H9 (cell line): ENCODE data around the gene THSD4. TPM values are rescaled to one million over a fixed set of nuclear protein-coding genes. Genes with fewer than 3 reads are reported as not detected.

Experiments used
- DNase-seq: peaks from one replicate; pipeline ENCODE4 v3.0.0-alpha.2; 2017
- H2AFZ ChIP-seq: one replicate; pipeline ENCODE4 v1.6.1; 2013; ENCODE audit warnings: mild to moderate bottlenecking, low read length, control low read depth, moderate library complexity
- H2AK5ac ChIP-seq: 2 replicates; pipeline ENCODE4 v1.6.1; 2013; ENCODE audit warnings: low read length, control low read depth, mixed read lengths; ENCODE audit not compliant: insufficient read length
- H2BK120ac ChIP-seq: one replicate; pipeline ENCODE4 v1.6.1; 2013; ENCODE audit warnings: low read depth, mild to moderate bottlenecking, low read length, control low read depth, inconsistent platforms; ENCODE audit not compliant: poor library complexity, severe bottlenecking
- H2BK12ac ChIP-seq: 2 replicates; pipeline ENCODE4 v1.6.1; 2013; ENCODE audit warnings: low read length, control low read depth, mixed read lengths, low read depth; ENCODE audit not compliant: insufficient read length
- H2BK15ac ChIP-seq: 2 replicates; pipeline ENCODE4 v1.6.1; 2013; ENCODE audit warnings: low read depth, low read length, control low read depth
- H2BK20ac ChIP-seq: one replicate; pipeline ENCODE4 v1.6.1; 2013; ENCODE audit warnings: low read depth, mild to moderate bottlenecking, low read length, control low read depth, inconsistent platforms; ENCODE audit not compliant: poor library complexity, severe bottlenecking
- H2BK5ac ChIP-seq: 2 replicates; pipeline ENCODE4 v1.6.1; 2013; ENCODE audit warnings: low read length, control low read depth, mixed read lengths; ENCODE audit not compliant: insufficient read length
- H3K14ac ChIP-seq: 2 replicates; pipeline ENCODE4 v1.6.1; 2013; ENCODE audit warnings: low read length, control low read depth; ENCODE audit not compliant: insufficient read depth
- H3K18ac ChIP-seq: 2 replicates; pipeline ENCODE4 v1.6.1; 2013; ENCODE audit warnings: low read depth, mild to moderate bottlenecking, mixed read lengths, low read length, control low read depth; ENCODE audit not compliant: insufficient read length
- H3K23ac ChIP-seq: 2 replicates; pipeline ENCODE4 v1.6.1; 2013; ENCODE audit warnings: low read length, control low read depth, mixed read lengths, low read depth; ENCODE audit not compliant: insufficient read length
- H3K23me2 ChIP-seq: 2 replicates; pipeline ENCODE4 v1.6.1; 2013; ENCODE audit warnings: low read depth, mild to moderate bottlenecking, mixed read lengths, low read length, control low read depth; ENCODE audit not compliant: insufficient read length, poor library complexity, severe bottlenecking
- H3K27ac ChIP-seq: 2 replicates; pipeline ENCODE4 v1.5.1; 2013; ENCODE audit warnings: low read length, control low read depth, mixed read lengths, low read depth; ENCODE audit not compliant: insufficient read length
- H3K27me3 ChIP-seq: 2 replicates; pipeline ENCODE4 v1.6.1; 2013; ENCODE audit warnings: low read length, control low read depth, inconsistent platforms; ENCODE audit not compliant: insufficient read depth
- H3K4ac ChIP-seq: 2 replicates; pipeline ENCODE4 v1.6.1; 2013; ENCODE audit warnings: low read depth, mild to moderate bottlenecking, control low read depth, inconsistent platforms, low read length, moderate library complexity
- H3K4me1 ChIP-seq: 2 replicates; pipeline ENCODE4 v1.6.1; 2013; ENCODE audit warnings: low read length, control low read depth, inconsistent platforms; ENCODE audit not compliant: insufficient read depth
- H3K4me2 ChIP-seq: 2 replicates; pipeline ENCODE4 v1.6.1; 2013; ENCODE audit warnings: low read length, control low read depth, mixed read lengths; ENCODE audit not compliant: insufficient read length, insufficient read depth
- H3K56ac ChIP-seq: 2 replicates; pipeline ENCODE4 v1.6.1; 2013; ENCODE audit warnings: low read depth, mild to moderate bottlenecking, mixed read lengths, low read length, control low read depth; ENCODE audit not compliant: insufficient read length
- H3K79me1 ChIP-seq: 2 replicates; pipeline ENCODE4 v1.6.1; 2013; ENCODE audit warnings: low read depth, mild to moderate bottlenecking, moderate library complexity, low read length, control low read depth, inconsistent platforms; ENCODE audit not compliant: insufficient read depth, poor library complexity, severe bottlenecking
- H3K79me2 ChIP-seq: 2 replicates; pipeline ENCODE4 v1.6.1; 2013; ENCODE audit warnings: low read length, control low read depth, inconsistent platforms; ENCODE audit not compliant: insufficient read depth
- H3K9ac ChIP-seq: 2 replicates; pipeline ENCODE4 v1.6.1; 2013; ENCODE audit warnings: low read length, control low read depth, mixed read lengths; ENCODE audit not compliant: insufficient read length; ENCODE audit errors: extremely low read depth
- H3K9me3 ChIP-seq: one replicate; pipeline ENCODE4 v1.6.1; 2013; ENCODE audit warnings: low read depth, low read length, inconsistent platforms; ENCODE audit not compliant: control insufficient read depth
- H3T11ph ChIP-seq: one replicate; pipeline ENCODE4 v1.6.1; 2013; ENCODE audit warnings: mild to moderate bottlenecking, low read length, control low read depth, inconsistent platforms
- H4K20me1 ChIP-seq: one replicate; pipeline ENCODE4 v1.6.1; 2013; ENCODE audit not compliant: control insufficient read depth, insufficient read length, insufficient read depth
- H4K5ac ChIP-seq: 2 replicates; pipeline ENCODE4 v1.6.1; 2013; ENCODE audit warnings: low read depth, mild to moderate bottlenecking, mixed read lengths, low read length, control low read depth; ENCODE audit not compliant: insufficient read length
- H4K8ac ChIP-seq: replicated peaks from 2 replicates; pipeline ENCODE4 v1.6.1; 2013; ENCODE audit warnings: low read length, control low read depth, mixed read lengths, low read depth; ENCODE audit not compliant: insufficient read length
- H4K91ac ChIP-seq: 2 replicates; pipeline ENCODE4 v1.6.1; 2013; ENCODE audit warnings: low read depth, mild to moderate bottlenecking, moderate library complexity, mixed read lengths, low read length, control low read depth; ENCODE audit not compliant: insufficient read length
- H3K27ac Mint-ChIP-seq, 3 experiments: 2 replicates in 2 of 3; 3 replicates in 1 of 3; pipeline ENCODE4 v1.8.0; 2020 to 2021; ENCODE audit warnings: mixed read lengths in 3 of 3, mild to moderate bottlenecking in 1 of 3, moderate library complexity in 1 of 3
- H3K27me3 Mint-ChIP-seq: 2 replicates; pipeline ENCODE4 v1.8.0; 2021; ENCODE audit warnings: low read depth, mild to moderate bottlenecking, moderate library complexity, mixed read lengths
- H3K36me3 Mint-ChIP-seq, 3 experiments: 2 replicates in 2 of 3; 3 replicates in 1 of 3; pipeline ENCODE4 v1.8.0; 2020 to 2021; ENCODE audit warnings: low read depth in 3 of 3, mixed read lengths in 3 of 3; ENCODE audit not compliant: insufficient read depth in 1 of 3
- H3K4me1 Mint-ChIP-seq, 2 experiments: 2 replicates each; pipeline ENCODE4 v1.8.0; 2020; ENCODE audit warnings: mixed read lengths in 2 of 2
- H3K4me3 Mint-ChIP-seq, 2 experiments: 2 replicates in 1 of 2; 3 replicates in 1 of 2; pipeline ENCODE4 v1.8.0; 2020 to 2021; ENCODE audit warnings: mild to moderate bottlenecking in 2 of 2, mixed read lengths in 2 of 2, moderate library complexity in 1 of 2
- H3K9me3 Mint-ChIP-seq, 2 experiments: 2 replicates in 1 of 2; 3 replicates in 1 of 2; pipeline ENCODE4 v1.8.0; 2020; ENCODE audit warnings: mild to moderate bottlenecking in 2 of 2, mixed read lengths in 2 of 2, moderate library complexity in 1 of 2
- CTCF ChIP-seq: fragments of 200-600 bp; sonication (generic); conservative IDR thresholded peaks from 3 replicates; pipeline ENCODE4 v1.8.0; 2021; ENCODE audit warnings: antibody characterized with exemption, mild to moderate bottlenecking
- WGBS: extraction: QIAGEN DNeasy Blood & Tissue Kit; methylation state at CpG from one replicate; pipeline ENCODE4 v1.1.7; 2013; ENCODE audit warnings: missing lambda C conversion rate, low lambda C conversion rate, mixed read lengths; ENCODE audit not compliant: insufficient read length; ENCODE audit errors: extremely low coverage; 5-methylcytosine and 5-hydroxymethylcytosine counted together
- total RNA-seq: library from RNA; stranded (reverse); gene quantifications from 2 replicates; pipeline ENCODE4 v1.2.1, GENCODE V29; 2021

The THSD4 gene
- total RNA-seq, 1 experiment from 2014 or later, result 5.5 TPM

GRCh38 chr15:71143373-71144310, 28.4 kb downstream of the THSD4 start:
- no peak overlapping the region for H3K18ac ChIP-seq
- no peaks in the 10 kb centered on the region for H3K4me1 ChIP-seq
- no peaks in the 10 kb centered on the region for H4K20me1 ChIP-seq
- no peak overlapping the region for H3K4me3 Mint-ChIP-seq
- no peak overlapping the region for H2BK15ac ChIP-seq
- no peaks in the 10 kb centered on the region for H3K23me2 ChIP-seq
- no peak overlapping the region for H2BK120ac ChIP-seq
- no peak overlapping the region for H4K5ac ChIP-seq
- H3K79me2 ChIP-seq, result no peaks in the 10 kb centered on the region; the same call in 1 of the 2 replicates
- H2AK5ac ChIP-seq, result no peak overlapping the region
- DNase-seq, result no peak
- no peak overlapping the region for H4K91ac ChIP-seq
- H3K4me1 Mint-ChIP-seq, result peaks cover 5 to 7% of the 10 kb centered on the region in 2 experiments
- WGBS, result no CpG with 5 or more reads among the region's 10 CpGs
- H2AFZ ChIP-seq, result no peak overlapping the region
- no peak overlapping the region for H3K14ac ChIP-seq
- no peaks in the 10 kb centered on the region for H3K79me1 ChIP-seq
- H3K27me3 ChIP-seq, result no peaks in the 10 kb centered on the region
- no peaks in the 10 kb centered on the region for H3K27me3 Mint-ChIP-seq
- H2BK5ac ChIP-seq, result no peak overlapping the region
- no peak overlapping the region for H2BK20ac ChIP-seq
- no peaks in the 10 kb centered on the region for H3K36me3 Mint-ChIP-seq
- 0 out of 7 replicates have a peak overlapping the region, but pooled peaks of 1 of the 3 experiments have one; percentile 25 for H3K27ac Mint-ChIP-seq
- no peak overlapping the region for H4K8ac ChIP-seq
- no peak overlapping the region for H3T11ph ChIP-seq
- no peaks in the 10 kb centered on the region for H3K9me3 Mint-ChIP-seq
- no peaks in the 10 kb centered on the region for H3K9me3 ChIP-seq
- no peak overlapping the region for H3K9ac ChIP-seq
- no peak overlapping the region for H3K56ac ChIP-seq
- H3K4me2 ChIP-seq, result no peak overlapping the region
- H3K4ac ChIP-seq, result no peak overlapping the region
- no peak overlapping the region for H3K27ac ChIP-seq
- H2BK12ac ChIP-seq, result no peak overlapping the region
- no peak for TF ChIP-seq CTCF
- H3K23ac ChIP-seq, result no peak overlapping the region
